T follicular helper cell (primary cell): ENCODE data around the gene FTCD.
"Not testable (repeated sequence)": the region's sequence is repeated elsewhere in the genome, so short reads cannot be mapped to it uniquely, and the experiment has no call there.

Source experiments
- DNase-seq: peaks from one replicate; pipeline ENCODE4 v3.0.0-alpha.2; 2020; ENCODE audit warnings: low read depth

FTCD gene

DNA sequence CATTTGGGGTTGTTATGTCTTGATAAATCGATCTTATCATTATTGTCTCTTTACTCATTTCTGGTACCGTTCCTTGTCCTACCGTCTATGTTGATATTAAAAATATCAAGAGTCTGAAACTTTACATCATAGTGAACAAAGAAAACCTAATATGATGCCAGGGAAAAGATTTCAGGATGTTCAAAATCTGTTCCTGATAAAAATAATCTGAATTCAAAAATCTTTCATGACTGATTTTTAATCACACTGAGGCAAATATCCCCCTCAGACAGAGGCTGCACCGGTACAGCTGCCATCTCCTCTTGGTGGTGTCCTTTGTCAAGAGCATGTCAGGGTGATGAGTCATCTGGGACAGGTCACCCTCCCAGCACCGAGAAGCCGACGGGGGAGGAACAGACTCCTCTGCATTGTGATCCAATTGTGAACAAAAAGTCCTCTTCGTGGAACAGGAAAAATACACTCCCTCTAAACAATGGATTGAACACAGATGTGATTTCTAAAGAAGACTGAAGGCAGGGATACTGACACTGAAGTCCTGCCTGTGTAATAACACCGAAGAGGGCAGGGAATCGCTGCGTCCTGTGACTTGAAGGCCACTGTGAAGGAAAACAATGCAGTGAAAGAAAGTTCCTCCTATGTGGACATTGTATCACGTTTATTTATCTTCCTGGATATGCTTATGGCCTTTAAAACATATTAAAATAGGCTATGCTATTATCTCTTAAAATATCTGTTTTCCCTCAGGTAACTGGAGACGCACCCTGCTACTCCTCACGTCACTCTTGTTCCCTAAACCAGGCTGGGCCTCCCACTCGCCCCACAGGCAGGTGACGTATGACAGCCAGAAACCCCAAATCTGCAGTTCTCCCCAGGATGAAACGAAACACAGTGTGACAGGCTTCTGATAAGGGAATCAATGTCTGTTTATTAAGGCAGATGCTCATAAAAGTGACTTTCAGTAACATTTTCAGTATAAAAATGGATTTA, 33.1 kb upstream of the FTCD start:
- DNase-seq = no peak

DNA sequence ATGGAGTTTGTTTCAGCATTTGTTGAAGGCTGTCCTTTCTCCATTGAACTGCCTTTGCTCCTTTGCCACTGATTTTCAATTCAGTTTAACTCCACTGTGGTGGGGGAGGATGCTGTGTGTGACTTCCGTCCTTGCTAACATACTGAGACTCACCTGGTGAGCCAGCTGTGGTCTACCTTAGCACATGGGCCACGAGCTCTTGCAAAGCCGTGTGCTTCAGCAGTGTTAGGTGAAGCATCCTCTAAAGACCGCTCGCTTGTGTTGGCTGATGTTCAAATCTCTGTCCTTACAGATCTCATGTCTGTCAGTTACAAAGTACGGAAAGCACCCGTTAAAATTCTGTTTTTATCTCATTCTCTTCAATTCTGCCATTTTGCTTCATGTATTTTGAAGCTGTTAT, 32.4 kb upstream of the FTCD start:
- DNase-seq = no peak

DNA sequence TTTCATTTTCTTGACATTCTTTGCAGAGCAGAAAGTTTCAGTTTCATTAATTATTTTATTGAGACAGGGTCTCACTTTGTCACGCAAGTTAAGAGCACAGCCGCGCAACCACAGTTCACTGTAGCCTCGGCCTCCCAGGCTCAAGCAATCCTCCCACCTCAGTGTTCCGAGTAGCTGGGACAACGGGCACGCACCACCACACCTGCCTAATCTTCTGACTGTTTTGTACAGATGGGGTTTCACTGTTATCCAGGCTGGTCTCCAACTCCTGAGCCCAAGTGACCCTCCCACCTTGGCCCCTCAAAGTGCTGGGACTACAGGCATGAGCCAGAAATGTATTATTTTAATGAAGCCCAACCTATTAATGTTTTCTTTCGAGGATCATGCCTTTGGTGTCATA, 31.9 kb upstream of the FTCD start:
- DNase-seq = no peak

DNA sequence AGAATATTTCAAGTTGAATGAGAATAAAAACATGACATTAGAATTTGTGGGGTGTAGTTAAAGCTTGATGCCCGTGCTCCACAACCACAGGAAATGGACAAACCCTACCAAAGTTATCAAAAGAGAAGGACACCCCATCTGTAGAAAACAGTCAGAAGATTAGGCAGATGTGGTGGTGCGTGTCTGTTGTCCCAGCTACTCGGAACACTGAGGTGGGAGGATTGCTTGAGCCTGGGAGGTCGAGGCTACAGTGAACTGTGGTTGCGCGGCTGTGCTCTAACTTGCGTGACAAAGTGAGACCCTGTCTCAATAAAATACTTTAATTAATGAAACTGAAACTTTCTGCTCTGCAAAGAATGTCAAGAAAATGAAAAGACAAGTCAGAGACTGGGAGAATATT, 30.3 kb upstream of the FTCD start:
- no peak for DNase-seq

DNA sequence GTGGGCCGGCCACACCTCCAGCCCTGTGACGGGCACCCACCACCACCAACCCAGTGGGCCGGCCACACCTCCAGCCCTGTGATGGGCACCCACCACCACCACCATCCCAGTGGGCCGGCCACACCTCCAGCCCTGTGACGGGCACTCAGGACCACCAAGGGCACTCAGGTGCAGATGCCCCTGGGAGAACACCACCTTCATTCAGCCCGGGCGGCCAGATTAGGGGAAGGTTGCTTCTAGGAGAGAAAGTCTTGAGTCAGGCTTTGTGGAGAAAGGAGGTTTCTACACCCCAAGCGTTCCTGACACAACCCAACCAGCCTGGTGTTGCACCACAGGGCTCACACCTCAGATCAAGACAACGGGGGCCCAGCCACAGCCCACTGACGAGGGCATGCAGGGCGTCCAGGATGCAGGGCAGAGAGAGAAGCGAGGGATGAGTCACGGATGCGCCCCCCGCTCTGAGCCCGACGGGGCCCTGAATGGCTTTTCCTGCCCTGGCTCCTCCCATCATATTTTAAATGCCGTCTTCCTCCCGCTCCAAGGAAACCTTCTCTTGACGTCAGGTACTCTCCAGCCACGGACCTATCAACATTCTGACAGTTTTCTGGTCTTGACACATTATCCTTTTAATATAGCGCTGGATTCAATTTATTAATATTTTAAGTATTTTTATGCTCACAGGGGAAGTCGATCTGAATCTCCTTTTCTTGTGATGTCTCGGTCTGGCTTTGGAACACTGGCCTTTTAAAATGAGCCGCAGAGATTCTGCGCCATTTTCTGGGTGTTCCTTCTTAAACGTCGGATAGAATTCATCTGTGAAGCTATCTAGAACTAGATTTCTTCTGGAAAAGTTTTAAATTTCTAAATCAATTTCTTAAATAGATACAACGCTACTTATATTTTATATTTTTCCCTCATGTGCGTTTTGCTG, 29.5 kb upstream of the FTCD start:
- DNase-seq = peak; percentile 44

DNA sequence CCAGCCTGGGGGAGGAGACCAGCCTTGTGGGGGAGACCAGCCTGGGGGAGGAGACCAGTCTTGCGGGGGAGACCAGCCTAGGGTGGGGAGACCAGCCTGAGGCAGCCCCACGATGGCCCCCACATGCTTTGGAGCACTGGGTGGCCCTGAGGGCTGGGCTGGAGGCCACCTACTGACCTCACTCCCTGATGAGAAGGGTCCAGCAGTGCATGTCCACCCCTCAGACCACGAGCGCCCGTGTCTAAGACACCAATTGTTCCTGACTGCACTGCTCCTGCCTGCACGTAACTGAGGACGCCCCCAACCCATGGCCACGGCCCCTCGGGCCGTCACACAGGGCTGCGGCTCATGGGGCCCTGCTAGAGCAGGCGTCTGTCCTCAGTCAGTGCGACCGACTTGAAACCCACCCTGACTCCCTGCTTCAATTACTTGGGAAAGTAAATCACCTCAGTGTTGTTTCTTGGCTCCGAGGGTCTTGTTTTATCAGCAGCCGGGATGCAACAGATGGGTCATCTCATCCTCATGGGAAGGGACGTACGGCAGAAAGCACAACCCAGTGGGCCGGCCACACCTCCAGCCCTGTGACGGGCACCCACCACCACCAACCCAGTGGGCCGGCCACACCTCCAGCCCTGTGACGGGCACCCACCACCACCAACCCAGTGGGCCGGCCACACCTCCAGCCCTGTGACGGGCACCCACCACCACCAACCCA, 28.7 kb upstream of the FTCD start, which contains the start of gene SPATC1L:
SPATC1L (minus strand) TSS at position 550 of the 715 bp plus-strand sequence. CDS start 1,643 bp downstream, outside the sequence.
- no peak for DNase-seq

DNA sequence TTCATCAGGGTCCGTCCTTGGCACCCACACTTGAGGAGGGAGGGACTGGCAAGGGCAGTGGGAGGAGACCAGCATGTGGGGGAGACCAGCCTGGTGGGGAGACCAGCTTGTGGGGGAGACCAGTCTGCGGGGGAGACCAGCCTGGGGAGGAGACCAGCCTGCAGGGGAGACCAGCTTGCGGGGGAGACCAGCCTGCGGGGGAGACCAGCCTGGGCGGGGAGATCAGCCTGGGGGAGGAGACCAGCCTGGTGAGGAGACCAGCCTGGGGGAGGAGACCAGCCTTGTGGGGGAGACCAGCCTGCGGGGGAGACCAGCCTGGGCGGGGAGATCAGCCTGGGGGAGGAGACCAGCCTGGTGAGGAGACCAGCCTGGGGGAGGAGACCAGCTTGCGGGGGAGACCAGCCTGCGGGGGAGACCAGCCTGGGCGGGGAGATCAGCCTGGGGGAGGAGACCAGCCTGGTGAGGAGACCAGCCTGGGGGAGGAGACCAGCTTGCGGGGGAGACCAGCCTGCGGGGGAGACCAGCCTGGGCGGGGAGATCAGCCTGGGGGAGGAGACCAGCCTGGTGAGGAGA, 28.0 kb upstream of the FTCD start:
- not testable (repeated sequence) for DNase-seq

DNA sequence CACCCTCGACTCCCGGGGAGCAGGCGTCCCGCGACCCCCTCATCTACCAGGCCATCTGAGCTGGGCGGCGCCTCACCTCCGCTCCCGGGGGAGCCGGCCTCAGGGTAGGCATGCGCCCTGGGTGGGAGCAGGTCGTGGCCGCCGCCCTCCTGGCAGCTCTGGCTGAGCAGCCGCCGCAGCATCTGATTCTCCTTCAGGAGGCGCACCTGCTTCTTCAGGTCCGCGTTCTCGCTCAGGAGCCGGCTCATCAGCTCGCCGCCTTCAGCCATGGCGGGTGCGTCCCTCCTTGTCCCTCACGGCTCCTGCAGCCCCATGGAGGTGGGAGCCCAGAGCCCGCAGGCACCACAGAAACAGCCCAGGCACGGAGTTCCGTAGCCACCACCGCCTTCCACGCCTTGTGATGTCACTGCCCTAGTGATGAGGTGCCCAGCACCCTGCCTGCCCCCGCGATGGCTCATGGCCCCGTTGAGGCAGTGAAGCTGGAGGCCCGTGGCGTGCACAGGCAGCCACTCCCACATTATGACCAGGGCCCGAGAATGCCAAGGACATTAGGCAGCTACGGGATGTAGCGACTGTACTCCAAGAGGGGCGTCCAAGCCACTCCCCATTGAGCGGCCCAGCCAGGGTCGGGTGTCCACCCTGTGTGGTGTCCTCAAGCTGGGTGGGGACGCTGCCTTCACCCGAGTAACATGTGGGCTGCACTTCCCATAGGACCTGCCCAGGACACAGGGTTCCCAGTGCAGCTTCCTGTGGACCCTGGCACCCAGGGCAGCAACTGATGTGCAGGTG, 27.4 kb upstream of the FTCD start:
- no peak for DNase-seq

DNA sequence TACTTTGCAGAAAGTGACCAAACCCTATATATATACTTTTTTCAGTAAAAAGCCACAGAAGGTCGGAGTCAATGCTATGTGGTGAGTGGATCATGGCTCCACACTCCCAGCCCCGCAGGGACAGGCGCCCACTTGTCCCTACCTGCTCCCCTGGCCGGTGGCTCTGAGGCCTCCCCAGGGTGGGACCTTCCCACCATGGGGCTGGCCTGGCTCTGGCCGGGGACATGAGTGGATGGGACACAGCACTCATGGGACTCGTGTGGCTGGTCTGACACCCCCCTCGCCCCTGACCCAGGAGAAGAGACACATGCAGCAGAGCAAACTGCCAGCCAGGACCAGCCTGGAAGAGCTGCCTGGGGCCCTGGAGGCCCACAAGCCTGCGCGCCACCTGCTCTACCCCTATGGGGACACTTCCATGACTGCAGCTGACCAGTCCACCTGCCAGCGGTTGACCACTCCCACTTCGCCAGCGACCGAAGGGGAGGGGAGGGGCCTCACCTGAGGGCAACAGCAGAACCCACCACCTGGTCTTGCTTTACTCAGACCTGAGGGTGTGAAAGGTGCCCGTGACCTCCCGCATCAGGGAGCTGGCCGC, 26.7 kb upstream of the FTCD start:
- no peak for DNase-seq

DNA sequence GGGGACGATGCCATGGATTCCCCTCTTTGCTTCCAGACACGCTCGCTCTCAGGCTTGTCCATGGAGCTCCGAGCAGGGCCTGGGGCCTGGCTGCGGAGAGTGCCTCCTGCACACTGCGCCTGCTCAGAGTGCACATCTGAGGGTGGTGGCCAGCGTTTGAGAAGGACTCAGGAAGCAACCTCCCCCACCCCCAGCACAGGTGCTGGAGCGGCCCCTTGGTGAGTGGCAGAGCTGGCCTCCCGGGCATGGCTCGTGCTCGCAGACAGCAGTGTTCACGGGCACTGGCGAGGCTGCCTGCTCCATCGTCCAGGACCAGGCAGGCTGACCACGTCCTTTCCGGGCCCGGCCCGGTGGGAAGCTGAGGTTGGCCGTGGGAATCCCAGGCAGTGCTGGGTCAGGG, 26.1 kb upstream of the FTCD start:
- no peak for DNase-seq

DNA sequence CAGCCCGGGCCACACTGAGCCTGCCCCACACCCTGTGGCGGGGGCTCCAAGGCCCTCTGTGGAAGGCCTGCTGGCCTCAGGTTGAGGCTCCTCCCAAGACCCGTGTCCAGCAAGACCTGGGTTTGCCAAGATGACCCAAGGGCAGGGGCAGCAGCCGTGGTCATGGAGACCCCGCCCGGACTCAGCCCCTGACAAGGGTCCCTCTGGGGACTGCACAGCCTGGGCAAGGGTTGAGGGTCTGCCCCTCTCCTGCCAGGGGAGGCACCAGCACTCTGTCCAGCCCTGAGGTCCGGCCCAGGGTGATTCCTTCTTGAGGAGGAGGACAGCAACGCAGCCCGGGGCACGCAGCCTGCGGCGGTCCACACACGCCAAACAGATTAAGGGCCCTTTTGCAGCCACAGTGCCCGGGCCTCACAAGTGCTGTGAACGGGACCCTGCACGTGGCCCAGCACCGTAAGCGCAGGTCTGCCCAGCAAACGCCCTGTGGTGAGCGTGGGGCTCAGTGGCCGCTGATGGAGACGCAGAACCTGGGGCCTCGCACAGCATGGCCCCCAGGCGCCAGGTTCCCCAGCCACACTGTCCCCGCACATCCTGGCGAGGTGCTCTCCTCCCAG, 25.5 kb upstream of the FTCD start:
- DNase-seq = no peak

DNA sequence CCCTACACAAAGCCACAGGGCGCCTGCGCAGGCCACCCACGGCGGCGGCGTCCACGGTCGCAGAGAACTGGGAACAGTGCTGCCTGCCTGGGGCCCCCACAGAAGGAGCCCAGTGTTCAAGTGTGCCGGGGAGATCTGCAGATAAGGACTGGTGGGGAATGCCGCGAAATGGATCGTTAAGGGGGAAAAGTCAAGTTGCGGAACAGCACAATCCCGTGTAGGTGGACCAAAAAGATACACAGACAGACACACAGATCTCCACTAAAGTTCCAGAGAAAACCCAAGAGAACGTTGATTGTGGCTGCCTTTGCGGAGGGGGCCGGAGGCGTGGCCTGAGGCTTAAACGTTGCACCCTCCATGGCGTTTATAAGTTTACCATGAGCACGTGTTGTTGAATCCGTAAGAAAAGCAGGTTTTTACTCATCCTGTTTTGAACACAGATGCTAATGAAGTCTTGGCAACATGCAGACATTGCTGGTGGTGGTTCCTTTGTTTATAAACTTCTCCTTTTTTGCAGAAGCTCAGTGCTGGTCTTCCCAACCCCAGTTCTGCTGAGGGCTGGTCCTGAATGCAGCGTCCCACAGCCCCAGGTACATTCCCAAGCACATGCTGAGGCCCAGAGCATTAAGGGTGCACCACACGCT, 24.8 kb upstream of the FTCD start:
- no peak for DNase-seq

DNA sequence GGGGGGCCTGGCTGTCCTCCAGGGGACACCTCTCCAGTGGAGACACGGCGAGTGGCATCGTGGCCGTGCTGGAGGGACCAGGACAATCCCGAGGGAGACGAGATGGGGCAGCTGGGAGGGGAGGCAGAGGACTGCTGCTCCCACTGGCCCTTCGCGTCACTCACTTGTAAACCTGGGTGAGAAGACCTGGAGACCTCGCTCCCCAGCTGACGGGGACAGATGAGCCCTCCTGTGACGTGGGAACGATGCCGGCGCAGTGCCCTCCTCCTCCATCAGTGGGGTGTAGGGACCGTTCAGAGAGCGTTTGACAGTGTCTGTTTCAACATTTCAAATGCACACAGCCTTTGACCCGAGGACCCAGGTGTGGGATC, 24.3 kb upstream of the FTCD start:
- no peak for DNase-seq

DNA sequence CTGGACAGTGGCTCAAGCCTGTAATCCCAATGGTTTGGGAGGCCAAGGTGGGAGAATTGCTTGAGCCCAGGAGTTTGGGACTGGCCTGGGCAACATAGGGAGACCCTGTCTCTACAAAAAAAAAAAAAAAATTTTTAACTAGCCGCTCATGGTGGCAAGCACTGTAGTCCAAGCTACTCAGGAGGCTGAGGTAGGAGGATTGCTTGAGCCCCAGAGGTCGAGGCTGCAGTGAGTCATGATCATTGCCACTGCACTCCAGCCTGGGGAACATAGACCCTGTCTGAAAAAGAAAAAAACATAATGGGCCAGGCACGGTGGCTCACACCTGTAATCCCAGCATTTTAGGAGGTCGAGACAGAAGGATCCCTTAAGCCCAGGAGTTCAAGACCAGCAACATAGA, 23.6 kb upstream of the FTCD start:
- no peak for DNase-seq

DNA sequence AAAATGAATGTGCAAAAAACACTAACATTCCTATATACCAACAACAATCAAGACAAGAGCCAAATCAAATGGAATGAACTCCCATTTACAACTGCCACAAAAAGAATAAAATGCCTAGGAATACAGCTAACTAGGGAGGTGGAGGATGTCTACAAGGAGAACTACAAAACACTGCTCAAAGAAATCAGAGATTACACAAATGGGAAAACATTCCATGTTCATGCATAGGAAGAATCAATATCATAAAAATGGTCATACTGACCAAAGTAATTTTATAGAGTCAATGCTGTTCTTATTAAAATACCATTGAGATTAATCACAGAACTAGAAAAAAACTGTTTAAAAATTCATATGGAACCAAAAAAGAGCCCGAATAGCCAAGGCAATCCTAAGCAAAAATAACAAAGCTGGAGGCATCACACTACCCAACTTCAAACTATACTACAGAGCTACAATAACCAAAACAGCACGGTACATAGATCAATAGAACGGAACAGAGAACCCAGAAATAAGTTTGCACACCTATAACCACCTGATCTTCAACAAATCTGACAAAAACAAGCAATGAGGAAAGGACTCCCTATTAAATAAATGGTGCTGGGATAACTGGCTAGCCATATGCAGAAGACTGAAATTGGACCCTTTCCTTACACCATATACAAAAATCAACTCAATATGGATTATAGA, 21.2 kb upstream of the FTCD start:
- DNase-seq = not testable (repeated sequence)

DNA sequence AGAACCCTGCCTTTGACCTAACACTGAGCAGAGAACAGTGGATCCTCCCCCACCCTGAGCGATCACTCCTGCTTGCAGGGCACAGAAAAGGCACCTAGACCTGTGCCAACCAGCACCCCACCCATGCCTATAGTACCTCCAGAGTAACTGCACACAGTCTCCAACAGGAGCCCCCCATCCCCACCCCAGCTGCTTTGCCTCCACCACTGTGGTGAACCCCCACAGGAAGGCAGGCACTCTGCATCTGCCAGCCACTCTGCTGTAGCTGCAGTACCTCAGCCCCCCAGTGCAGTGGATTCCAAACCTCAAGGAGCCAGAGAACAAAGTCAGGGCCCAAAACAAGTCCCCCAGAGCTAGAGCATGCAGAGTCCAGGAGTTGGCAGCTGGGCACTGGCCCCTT, 18.2 kb upstream of the FTCD start:
- no peak for DNase-seq

DNA sequence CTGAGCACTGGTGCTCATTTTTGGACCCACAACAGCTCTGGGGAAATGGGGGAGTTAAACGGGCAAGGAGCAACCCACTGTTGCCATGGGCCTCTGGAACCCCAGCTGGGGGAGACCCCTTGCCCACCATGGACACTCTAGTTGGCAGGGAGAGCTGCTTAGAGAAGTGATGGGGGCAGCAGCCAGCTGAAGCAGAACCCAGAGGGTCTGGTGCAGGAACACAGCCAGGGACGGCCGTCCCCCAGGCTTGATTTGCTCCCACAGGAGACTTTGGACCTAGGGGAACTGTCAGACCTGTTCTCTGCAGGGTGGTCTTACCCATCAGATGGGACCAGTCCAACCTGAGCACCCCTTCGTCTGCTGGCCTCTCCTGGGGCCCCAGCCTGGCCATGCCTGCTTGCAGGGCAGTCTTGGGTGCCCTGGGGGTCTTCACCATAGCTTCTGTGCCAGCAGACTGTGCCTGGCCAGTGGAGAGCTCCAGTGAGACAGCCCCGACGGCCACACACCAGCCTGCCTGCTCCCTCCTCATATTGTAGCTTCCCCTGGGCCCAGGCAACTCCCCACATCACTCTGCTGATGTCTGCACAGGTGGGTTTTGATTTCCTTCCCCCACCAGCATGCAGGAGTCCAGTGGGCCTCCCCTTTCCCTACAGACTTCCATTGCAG, 17.6 kb upstream of the FTCD start:
- no peak for DNase-seq
